Activated T-helper 2 cell treated with anti-CD3 and anti-CD28 coated beads, Interferon-gamma antibody, Interleukin-2, Interleukin-4, amounts not matched to agents 10 μg/mL and 5 μg/mL and 100 μg/mL, durations not matched to agents 14 hours and 24 hours and 36 hours (primary cell): ENCODE results near the gene RAB11FIP2. TPM values are rescaled to one million over a fixed set of nuclear protein-coding genes. Genes with fewer than 3 reads are reported as not detected.

Experiments
- DNase-seq: peaks from one replicate; pipeline ENCODE4 v3.0.0; 2021; ENCODE audit warnings: low spot score
- H3K27ac Mint-ChIP-seq: one replicate; pipeline ENCODE4 v1.8.0; 2021; ENCODE audit warnings: mixed read lengths
- H3K27me3 Mint-ChIP-seq: one replicate; pipeline ENCODE4 v1.8.0; 2021; ENCODE audit warnings: low read depth, mixed read lengths
- H3K36me3 Mint-ChIP-seq: one replicate; pipeline ENCODE4 v1.8.0; 2021; ENCODE audit warnings: low read depth, mixed read lengths
- H3K4me1 Mint-ChIP-seq: one replicate; pipeline ENCODE4 v1.8.0; 2021; ENCODE audit warnings: low read depth, mixed read lengths
- H3K4me3 Mint-ChIP-seq: one replicate; pipeline ENCODE4 v1.8.0; 2021; ENCODE audit warnings: low read depth, mild to moderate bottlenecking, moderate library complexity, mixed read lengths
- H3K9me3 Mint-ChIP-seq: one replicate; pipeline ENCODE4 v1.8.0; 2021; ENCODE audit warnings: mixed read lengths
- intact Hi-C: fragments of 100-400 bp; cut with micrococcal nuclease; formaldehyde crosslinking; loops from one replicate; pipeline ENCODE4 v1.15.1; 2023
- total RNA-seq: library from RNA; stranded (reverse); gene quantifications from 2 replicates; pipeline ENCODE4 v1.2.3, GENCODE V29; 2022

The RAB11FIP2 gene
- total RNA-seq, 1 donor from 2014 or later = 13.8 TPM

GRCh38 chr10:118031351-118032075 lies 15.2 kb downstream of the RAB11FIP2 start:
- DNase-seq = no peak
- no peak overlapping the region for H3K4me3 Mint-ChIP-seq
- no peaks in the 10 kb centered on the region for H3K9me3 Mint-ChIP-seq
- no peaks in the 10 kb centered on the region for H3K27me3 Mint-ChIP-seq
- intact Hi-C loops = no loop called here
- H3K27ac Mint-ChIP-seq = no peak overlapping the region
- peaks cover 14% of the 10 kb centered on the region for H3K4me1 Mint-ChIP-seq
- peaks cover 10% of the 10 kb centered on the region for H3K36me3 Mint-ChIP-seq

- intact Hi-C loops = no loop called here
- peaks cover 7% of the 10 kb centered on the region for H3K36me3 Mint-ChIP-seq
- DNase-seq = no peak
- no peak overlapping the region for H3K4me3 Mint-ChIP-seq
- H3K9me3 Mint-ChIP-seq = no peaks in the 10 kb centered on the region
- no peaks in the 10 kb centered on the region for H3K27me3 Mint-ChIP-seq
- H3K27ac Mint-ChIP-seq = no peak overlapping the region
- H3K4me1 Mint-ChIP-seq = peaks cover 7% of the 10 kb centered on the region
Measured at GRCh38 chr10:118028619-118029018, 18.1 kb downstream of the RAB11FIP2 start.

- Mint-ChIP-seq H3K4me1 (peaks cover 7% of the 10 kb centered on the region), H3K27me3 (no peaks in the 10 kb centered on the region), H3K4me3 (no peak overlapping the region), H3K27ac (no peak overlapping the region), H3K36me3 (peaks cover 4% of the 10 kb centered on the region), H3K9me3 (no peaks in the 10 kb centered on the region)
- no peak for DNase-seq
- intact Hi-C loops = no loop called here
Measured at GRCh38 chr10:118027397-118027796, 19.3 kb downstream of the RAB11FIP2 start.

GRCh38 chr10:118026936-118027335 lies 19.8 kb downstream of the RAB11FIP2 start:
- no peaks in the 10 kb centered on the region for H3K27me3 Mint-ChIP-seq
- H3K27ac Mint-ChIP-seq = no peak overlapping the region
- no peak for DNase-seq
- H3K9me3 Mint-ChIP-seq = no peaks in the 10 kb centered on the region
- H3K36me3 Mint-ChIP-seq = peaks cover 4% of the 10 kb centered on the region
- intact Hi-C loops = no loop called here
- H3K4me3 Mint-ChIP-seq = no peak overlapping the region
- peaks cover 7% of the 10 kb centered on the region for H3K4me1 Mint-ChIP-seq

- Mint-ChIP-seq H3K9me3 (no peaks in the 10 kb centered on the region), H3K27ac (no peak overlapping the region), H3K4me1 (no peaks in the 10 kb centered on the region), H3K4me3 (no peak overlapping the region), H3K27me3 (no peaks in the 10 kb centered on the region), H3K36me3 (peaks cover 5% of the 10 kb centered on the region)
- no peak for DNase-seq
- intact Hi-C loops = no loop called here
Measured at GRCh38 chr10:118020365-118020764, 26.4 kb downstream of the RAB11FIP2 start.

- Mint-ChIP-seq H3K4me3 (no peak overlapping the region), H3K27ac (no peak overlapping the region), H3K36me3 (peaks cover 8% of the 10 kb centered on the region), H3K4me1 (no peaks in the 10 kb centered on the region), H3K9me3 (no peaks in the 10 kb centered on the region), H3K27me3 (no peaks in the 10 kb centered on the region)
- intact Hi-C loops = no loop called here
- DNase-seq = no peak
Measured at GRCh38 chr10:118017850-118018249, 28.9 kb downstream of the RAB11FIP2 start.

- Mint-ChIP-seq H3K27me3 (no peaks in the 10 kb centered on the region), H3K36me3 (peaks cover 8% of the 10 kb centered on the region), H3K9me3 (no peaks in the 10 kb centered on the region), H3K27ac (no peak overlapping the region), H3K4me3 (no peak overlapping the region), H3K4me1 (no peaks in the 10 kb centered on the region)
- intact Hi-C loops = no loop called here
- DNase-seq = no peak
Measured at GRCh38 chr10:118017071-118017740, 29.5 kb downstream of the RAB11FIP2 start.

- Mint-ChIP-seq H3K27ac (no peak overlapping the region), H3K4me3 (no peak overlapping the region), H3K36me3 (peaks cover 13% of the 10 kb centered on the region), H3K9me3 (no peaks in the 10 kb centered on the region), H3K27me3 (no peaks in the 10 kb centered on the region), H3K4me1 (no peaks in the 10 kb centered on the region)
- intact Hi-C loops = no loop called here
- no peak for DNase-seq
Measured at GRCh38 chr10:118012952-118013525, 33.7 kb downstream of the RAB11FIP2 start.

- no peak for DNase-seq
- no peaks in the 10 kb centered on the region for H3K27me3 Mint-ChIP-seq
- H3K9me3 Mint-ChIP-seq = no peaks in the 10 kb centered on the region
- H3K4me1 Mint-ChIP-seq = peaks cover 4% of the 10 kb centered on the region
- H3K27ac Mint-ChIP-seq = no peak overlapping the region
- H3K4me3 Mint-ChIP-seq = no peak overlapping the region
- intact Hi-C loops = no loop called here
- H3K36me3 Mint-ChIP-seq = peaks cover 23% of the 10 kb centered on the region
Measured at GRCh38 chr10:118007773-118008172, 39.0 kb downstream of the RAB11FIP2 start.

- H3K36me3 Mint-ChIP-seq = peaks cover 30% of the 10 kb centered on the region
- intact Hi-C loops = no loop called here
- no peak overlapping the region for H3K4me3 Mint-ChIP-seq
Measured at GRCh38 chr10:118003126-118003525, 43.6 kb downstream of the RAB11FIP2 start.

GRCh38 chr10:118002581-118002980 lies 44.2 kb downstream of the RAB11FIP2 start:
- Mint-ChIP-seq H3K36me3 (peaks cover 27% of the 10 kb centered on the region), H3K9me3 (no peaks in the 10 kb centered on the region), H3K4me1 (peaks cover 9% of the 10 kb centered on the region), H3K27ac (peak overlapping the region; percentile 69), H3K27me3 (no peaks in the 10 kb centered on the region), H3K4me3 (no peak overlapping the region)
- intact Hi-C loops = no loop called here
- DNase-seq = no peak

More at GRCh38 chr10:118003126-118003525, 43.6 kb downstream of the RAB11FIP2 start:
- Mint-ChIP-seq H3K9me3 (no peaks in the 10 kb centered on the region), H3K4me1 (peaks cover 9% of the 10 kb centered on the region), H3K27me3 (no peaks in the 10 kb centered on the region), H3K27ac (no peak overlapping the region)
- DNase-seq = no peak

GRCh38 chr10:117997673-117998072 lies 49.1 kb downstream of the RAB11FIP2 start:
- H3K9me3 Mint-ChIP-seq = no peaks in the 10 kb centered on the region
- no peak for DNase-seq
- H3K36me3 Mint-ChIP-seq = peaks cover 15% of the 10 kb centered on the region
- H3K4me3 Mint-ChIP-seq = no peak overlapping the region
- no peak overlapping the region for H3K27ac Mint-ChIP-seq
- H3K4me1 Mint-ChIP-seq = peaks cover 4% of the 10 kb centered on the region
- intact Hi-C loops = no loop called here
- no peaks in the 10 kb centered on the region for H3K27me3 Mint-ChIP-seq

- Mint-ChIP-seq H3K4me1 (no peaks in the 10 kb centered on the region), H3K27me3 (no peaks in the 10 kb centered on the region), H3K36me3 (peaks cover 10% of the 10 kb centered on the region), H3K9me3 (no peaks in the 10 kb centered on the region), H3K27ac (no peak overlapping the region), H3K4me3 (no peak overlapping the region)
- no peak for DNase-seq
- intact Hi-C loops = no loop called here
Measured at GRCh38 chr10:117996709-117997108, 50.0 kb downstream of the RAB11FIP2 start.
